ENCODE results near the gene KIAA0040.

KIAA0040 gene

DNA sequence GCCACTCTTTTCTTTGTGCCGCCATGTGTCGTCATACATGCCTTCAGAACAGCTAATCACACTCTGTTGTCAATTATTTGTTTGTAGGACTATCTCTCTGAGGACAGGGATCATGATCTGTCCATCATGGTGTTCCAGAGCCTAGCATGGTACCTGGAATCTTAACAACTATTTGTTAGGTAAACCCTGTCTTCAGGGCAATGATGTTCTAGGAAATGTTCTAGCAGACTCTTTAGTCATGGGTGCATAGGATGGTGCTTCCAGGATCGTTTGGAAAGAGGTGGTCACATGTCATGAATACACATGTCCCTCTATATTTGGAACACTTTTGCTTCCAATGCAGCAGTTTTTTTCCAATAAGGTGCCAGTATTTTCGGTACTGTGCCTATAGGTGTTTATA is 18.2 kb upstream of the KIAA0040 start:
- TF ChIP-seq ZNF274 (IDR thresholded peaks at IDR 0.05; ENCODE audit: low read depth, low read length), result no peak
- H3K4me3 ChIP-seq (ENCODE audit: low read length), result no peak overlapping the region

DNA sequence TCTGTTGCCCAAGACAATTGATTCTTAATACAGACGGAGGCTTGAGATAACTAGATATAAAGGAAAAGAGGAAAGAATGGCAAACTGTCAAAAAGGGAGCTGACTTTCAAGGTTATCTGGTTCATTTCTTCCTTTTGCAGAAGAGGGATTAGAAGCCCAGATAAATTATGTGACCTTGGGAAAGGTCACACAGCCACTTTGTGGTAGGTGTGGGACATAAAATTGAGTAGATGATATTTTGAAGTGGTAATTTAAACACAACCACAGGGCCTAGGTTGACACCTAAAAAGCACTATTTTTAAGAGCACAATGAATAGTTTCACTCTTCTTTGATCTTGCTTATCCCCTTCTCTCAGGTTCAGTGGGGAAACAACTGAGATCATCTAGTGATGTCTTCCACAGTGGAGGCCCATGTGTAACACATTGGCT is 16.9 kb upstream of the KIAA0040 start:
- peak overlapping the region; percentile 45; the same call in 1 of the 2 replicates for H3K4me3 ChIP-seq (ENCODE audit: low read length)
- TF ChIP-seq ZNF274 (IDR thresholded peaks at IDR 0.05; ENCODE audit: low read depth, low read length), result no peak

GRCh38 chr1:175208773-175209492 is 16.4 kb upstream of the KIAA0040 start:
- no peak for TF ChIP-seq ZNF274 (IDR thresholded peaks at IDR 0.05; ENCODE audit: low read depth, low read length)

DNA sequence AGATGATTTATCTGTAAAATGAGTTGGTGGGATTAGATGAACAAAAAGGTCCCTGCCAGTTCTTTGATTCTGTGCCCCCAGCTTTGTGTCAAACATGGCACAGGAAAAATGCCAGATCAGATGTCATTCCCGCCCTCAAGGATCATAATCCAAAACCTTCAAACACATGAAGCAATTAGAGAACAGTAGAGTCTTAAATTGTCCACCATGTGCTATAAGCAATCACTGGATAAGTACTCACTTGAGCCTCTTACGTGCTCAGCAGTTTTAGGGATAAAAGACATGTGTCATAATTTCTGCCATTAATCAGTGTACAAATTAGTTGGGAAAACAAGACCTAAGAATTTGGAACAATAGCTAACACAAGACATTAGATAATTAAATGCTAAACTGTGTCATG is 15.4 kb upstream of the KIAA0040 start:
- no peak overlapping the region for H3K4me3 ChIP-seq (ENCODE audit: low read length)
- TF ChIP-seq ZNF274 (IDR thresholded peaks at IDR 0.05; ENCODE audit: low read depth, low read length), result no peak

More at GRCh38 chr1:175208773-175209492, 16.4 kb upstream of the KIAA0040 start:
- H3K4me3 ChIP-seq (ENCODE audit: low read length), result peak overlapping the region; percentile 45; the same call in 1 of the 2 replicates

GRCh38 chr1:175206687-175207086 is 14.1 kb upstream of the KIAA0040 start:
- TF ChIP-seq ZNF274 (IDR thresholded peaks at IDR 0.05; ENCODE audit: low read depth, low read length), result no peak
- H3K4me3 ChIP-seq (ENCODE audit: low read length), result no peak overlapping the region

DNA sequence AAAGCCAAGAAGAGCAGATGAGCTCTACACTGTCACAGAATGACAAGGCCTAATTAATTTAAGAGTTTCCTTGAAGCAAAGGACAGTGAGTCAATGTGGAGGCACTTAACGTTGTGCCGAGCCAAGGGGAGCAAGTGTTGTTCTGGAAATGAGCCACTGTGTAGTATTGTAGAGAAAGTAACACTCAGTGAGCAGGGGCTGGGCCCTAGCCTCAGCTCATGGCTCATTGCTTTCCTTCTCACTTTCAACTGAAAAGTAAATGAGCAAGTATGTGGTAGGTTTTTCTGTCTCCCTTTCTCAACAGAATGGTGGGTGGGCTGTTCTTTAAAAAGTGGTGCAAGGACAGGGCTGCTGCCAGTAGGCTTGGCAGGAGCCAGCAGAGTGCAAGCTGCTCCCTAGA is 11.8 kb upstream of the KIAA0040 start:
- H3K4me3 ChIP-seq (ENCODE audit: low read length), result no peak overlapping the region
- no peak for TF ChIP-seq ZNF274 (IDR thresholded peaks at IDR 0.05; ENCODE audit: low read depth, low read length)

DNA sequence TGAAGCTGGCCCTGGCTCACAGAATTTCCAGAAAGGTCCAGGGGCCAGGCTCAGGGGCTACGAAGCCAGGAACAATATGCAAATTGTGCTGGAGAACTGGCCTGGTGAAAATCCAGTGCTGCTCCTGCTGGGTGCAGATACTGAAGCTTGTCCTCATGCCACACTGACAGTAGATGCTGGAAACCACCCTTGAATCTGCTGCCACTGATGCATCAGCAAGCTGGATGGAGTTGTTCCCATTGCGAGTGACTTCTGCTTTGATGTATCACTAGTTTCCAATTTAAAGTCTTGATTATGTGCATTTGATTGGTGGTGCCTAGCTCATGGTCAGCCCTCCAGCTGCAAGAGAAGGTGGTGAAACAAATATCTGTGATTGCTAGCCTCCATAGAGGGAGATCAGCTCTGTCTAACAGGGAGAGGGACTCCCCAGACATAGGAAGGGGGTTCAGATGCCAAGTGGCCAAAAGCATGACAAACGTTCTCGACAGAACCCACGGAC is 11.0 kb upstream of the KIAA0040 start:
- no peak overlapping the region for H3K4me3 ChIP-seq (ENCODE audit: low read length)
- TF ChIP-seq ZNF274 (IDR thresholded peaks at IDR 0.05; ENCODE audit: low read depth, low read length), result no peak

GRCh38 chr1:175200678-175201521 is 8.3 kb upstream of the KIAA0040 start:
- no peak for TF ChIP-seq ZNF274 (IDR thresholded peaks at IDR 0.05; ENCODE audit: low read depth, low read length)
- no peak overlapping the region for H3K4me3 ChIP-seq (ENCODE audit: low read length)

DNA sequence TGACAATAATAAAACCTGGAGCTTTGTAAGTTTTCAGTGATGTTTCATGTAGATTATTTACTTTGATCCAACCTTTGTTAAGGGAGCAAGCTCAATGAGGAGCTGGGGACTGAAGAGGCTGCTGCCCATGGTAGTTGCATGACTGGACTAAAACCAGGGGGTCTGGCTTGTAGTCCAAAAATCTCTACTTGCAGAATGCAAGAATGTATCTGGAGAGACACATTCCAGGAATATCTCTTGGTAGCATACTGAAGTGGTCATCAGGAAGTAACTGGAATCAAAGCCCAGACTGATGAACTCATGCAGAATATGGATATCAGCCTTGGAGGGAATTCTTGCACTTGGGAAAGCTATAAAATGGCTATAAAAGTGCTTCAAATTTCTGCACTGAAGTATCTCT is 5.8 kb upstream of the KIAA0040 start:
- no peak overlapping the region for H3K4me3 ChIP-seq (ENCODE audit: low read length)
- no peak for TF ChIP-seq ZNF274 (IDR thresholded peaks at IDR 0.05; ENCODE audit: low read depth, low read length)

DNA sequence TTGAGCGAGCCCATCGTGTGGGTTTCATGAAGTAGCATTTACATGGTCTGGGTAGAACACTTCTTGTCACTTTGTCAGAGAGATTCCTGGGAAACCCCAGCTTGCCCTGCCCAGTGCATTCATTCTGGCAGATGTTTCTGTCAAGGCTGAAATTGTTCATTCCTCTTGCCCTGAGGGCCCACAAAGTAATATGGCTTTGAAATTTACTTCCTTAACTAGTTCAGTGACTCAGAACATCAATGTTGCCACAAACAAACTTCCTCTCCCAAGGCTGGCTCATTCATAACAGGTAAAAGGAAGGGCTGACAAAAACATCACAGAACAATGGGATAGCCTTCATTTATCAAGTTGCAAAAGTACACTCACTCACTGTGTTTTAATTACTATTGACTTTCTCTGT is 5.0 kb upstream of the KIAA0040 start:
- TF ChIP-seq ZNF274 (IDR thresholded peaks at IDR 0.05; ENCODE audit: low read depth, low read length), result no peak
- no peak overlapping the region for H3K4me3 ChIP-seq (ENCODE audit: low read length)

DNA sequence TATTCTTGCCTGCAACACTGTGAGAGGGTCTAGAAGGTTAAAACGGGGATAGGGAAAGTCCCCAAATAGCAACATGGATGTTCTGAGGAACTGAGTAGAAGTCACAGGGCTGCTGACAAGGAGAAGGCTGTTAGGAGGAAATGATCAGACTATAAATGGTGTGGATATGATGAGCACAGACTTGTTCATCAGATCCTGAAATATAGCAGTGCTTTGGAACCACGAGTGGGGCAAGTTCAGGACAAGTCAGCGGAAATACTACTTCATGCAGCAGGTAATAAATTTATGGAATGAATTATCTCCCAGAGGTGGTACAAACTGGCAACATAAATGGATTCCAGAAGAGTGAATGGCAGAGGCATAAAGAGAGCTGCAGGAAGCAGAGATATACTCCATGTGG is 3.2 kb upstream of the KIAA0040 start:
- H3K4me3 ChIP-seq (ENCODE audit: low read length), result no peak overlapping the region
- TF ChIP-seq ZNF274 (IDR thresholded peaks at IDR 0.05; ENCODE audit: low read depth, low read length), result no peak

- no peak overlapping the region for H3K4me3 ChIP-seq (ENCODE audit: low read length)
- TF ChIP-seq ZNF274 (IDR thresholded peaks at IDR 0.05; ENCODE audit: low read depth, low read length), result no peak
Measured at GRCh38 chr1:175195281-175195680, 2.7 kb upstream of the KIAA0040 start.

DNA sequence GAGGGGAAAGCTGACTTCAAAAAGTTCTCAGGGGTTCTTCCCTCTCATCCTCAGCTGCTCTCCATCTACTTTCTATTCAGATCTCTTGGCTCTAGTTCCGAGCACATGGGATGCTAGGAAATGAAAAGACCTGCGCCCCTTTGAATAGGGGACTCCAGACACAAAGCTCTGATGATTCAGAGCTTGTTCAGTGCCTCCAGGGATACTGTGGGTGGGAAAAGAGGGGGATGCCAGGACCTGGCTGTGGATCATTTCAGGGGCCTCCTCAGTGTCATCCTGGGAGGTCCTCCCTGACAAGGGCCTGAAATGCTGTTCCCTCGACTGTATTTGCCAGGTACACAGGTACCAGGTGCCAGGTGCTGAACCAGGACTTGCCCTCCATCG is 943 bp upstream of the KIAA0040 start:
- no peak overlapping the region for H3K4me3 ChIP-seq (ENCODE audit: low read length)
- TF ChIP-seq ZNF274 (IDR thresholded peaks at IDR 0.05; ENCODE audit: low read depth, low read length), result no peak

DNA sequence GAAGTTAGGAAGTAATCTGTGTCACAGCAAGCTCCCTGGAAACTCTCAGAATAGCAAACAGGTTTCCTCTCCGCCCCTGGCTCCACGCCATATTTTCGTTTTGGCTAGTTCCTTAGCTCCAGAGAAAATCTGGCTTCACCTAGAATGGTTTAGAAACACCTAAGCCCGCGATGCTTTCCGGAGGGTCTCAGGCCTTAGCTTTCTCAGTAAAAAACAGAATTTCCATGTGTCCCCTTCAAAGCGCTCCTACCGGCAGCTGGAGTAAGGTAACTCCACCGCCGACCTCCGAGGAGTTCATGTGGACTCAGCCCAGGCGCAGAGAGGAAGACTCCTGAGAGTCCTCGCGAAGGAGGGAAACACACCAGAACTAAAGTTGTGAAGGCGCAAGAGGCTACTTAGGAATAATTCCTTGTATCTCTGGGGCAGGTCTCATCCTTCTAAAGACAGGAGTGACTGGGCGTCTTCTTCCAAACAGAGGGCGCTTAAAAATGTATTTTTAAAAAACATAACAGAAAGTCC is 406 bp downstream of the KIAA0040 start:
- TF ChIP-seq ZNF274 (IDR thresholded peaks at IDR 0.05; ENCODE audit: low read depth, low read length), result no peak

DNA sequence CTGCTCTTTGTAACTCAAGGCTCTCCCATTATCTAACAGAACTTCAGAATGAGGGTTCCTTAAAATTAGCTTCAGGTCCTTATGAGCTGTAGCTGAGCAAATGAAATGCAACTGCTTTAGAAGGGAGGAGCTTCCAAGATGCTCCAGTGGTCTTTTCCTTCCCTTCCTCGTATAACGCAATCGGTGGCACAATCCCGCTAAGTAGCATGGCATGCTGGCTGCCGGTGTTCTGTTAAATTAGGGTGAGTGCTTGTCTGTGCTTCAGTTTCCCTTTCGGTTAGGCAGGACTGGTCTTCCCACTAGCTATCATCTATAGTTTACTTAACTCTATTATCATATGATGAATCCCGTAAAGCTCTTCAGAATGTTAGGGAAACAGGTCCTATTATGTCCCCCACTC is 917 bp downstream of the KIAA0040 start:
- TF ChIP-seq ZNF274 (IDR thresholded peaks at IDR 0.05; ENCODE audit: low read depth, low read length), result no peak
- H3K4me3 ChIP-seq (ENCODE audit: low read length), result peak overlapping the region; percentile 90

More for the DNA sequence above, 406 bp downstream of the KIAA0040 start:
- peak overlapping the region; percentile 90 for H3K4me3 ChIP-seq (ENCODE audit: low read length)

All from GM08714 (cell line).